HG03469 (cell line): ENCODE data around the gene MYT1.

Source experiments
- ATAC-seq: cut with Tn5 transposase; IDR thresholded peaks from one replicate; pipeline ENCODE4 v1.9.1; 2021; ENCODE audit warnings: mild to moderate bottlenecking, moderate library complexity, moderate number of reproducible peaks; ENCODE audit not compliant: unreplicated experiment

MYT1 gene

GRCh38 chr20:64139199-64140060 lies 24.8 kb upstream of the MYT1 start:
- ATAC-seq = no peak

DNA sequence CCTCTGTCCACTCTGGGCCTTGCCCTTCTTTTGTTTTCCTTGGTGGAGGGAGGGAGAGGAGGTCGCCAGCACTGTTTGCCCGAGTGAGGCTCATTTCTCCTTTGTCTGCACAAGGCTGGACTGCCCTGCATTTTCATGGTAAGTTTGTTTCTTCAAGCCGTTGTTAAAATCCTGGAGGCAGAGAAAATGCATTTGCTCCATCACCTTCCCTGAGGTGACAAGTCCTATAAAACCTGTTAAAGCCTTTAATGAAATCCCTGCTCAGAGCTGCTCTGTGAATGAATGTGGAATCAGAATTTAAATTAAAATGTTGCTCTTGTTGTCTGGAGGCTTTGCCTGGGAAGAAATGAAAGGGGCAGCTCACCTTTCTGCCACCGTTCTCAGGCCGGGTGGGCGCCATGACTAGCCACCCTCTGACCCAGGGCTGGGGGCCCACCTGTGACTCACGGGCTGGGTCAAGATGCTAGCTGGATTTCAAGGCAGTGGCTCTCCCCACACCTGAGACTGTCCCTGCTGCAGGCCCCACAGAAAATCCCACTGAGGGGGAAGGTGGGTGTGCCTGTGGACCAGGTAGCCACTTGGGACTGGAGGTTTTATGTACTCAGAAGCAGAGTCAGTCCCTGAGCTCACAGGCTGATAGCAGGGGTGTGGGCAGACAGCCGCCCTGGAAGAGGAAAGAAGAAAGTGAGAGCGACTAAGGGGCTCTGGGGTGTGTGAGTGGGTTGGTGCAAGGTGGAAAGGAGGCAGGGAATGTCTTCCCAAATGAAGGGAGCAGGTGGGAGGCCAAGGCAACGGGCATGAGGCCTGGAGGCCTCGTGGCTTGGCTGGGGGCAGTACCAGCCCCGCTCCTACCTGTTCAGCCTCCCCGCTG lies 24.0 kb upstream of the MYT1 start:
- ATAC-seq = no peak

DNA sequence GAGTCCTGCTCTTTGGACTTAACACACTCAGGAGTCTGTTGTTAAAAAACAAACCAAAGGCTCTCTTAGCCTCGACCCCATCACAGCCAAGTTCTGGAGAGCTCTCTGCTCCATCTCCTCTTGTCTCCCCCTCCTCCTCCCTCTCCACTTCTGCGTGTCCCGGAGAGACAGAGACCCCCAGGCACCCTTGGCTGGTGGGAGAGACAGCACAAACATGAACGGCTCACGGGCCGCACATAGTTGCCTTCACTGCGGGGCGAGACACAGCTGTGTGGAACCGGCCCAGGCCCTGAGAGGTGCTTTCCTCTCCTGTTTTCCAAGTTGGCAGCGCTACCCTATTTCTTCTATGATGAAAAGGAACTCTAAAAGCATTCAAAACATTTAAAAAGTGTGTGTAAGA lies 23.3 kb upstream of the MYT1 start:
- no peak for ATAC-seq

DNA sequence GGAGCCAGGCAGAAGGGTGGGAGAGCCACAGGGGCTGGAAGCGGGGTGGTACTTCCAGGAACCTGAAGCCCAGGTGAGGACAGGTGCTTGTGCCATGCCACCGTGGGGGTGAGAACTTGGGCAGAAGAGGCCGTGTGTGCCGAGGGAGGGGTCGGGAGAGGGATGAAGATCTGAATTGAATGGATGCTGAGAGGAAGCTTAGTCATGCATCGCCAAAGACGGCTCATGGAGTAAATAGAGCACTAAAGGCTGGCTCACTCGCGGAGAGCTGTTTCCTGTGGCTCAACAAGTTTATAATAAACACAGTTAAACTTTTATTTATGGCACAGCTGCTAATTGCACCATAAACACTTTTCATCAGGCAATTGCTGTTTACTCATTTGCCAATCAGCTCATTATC lies 21.7 kb upstream of the MYT1 start:
- ATAC-seq = no peak

DNA sequence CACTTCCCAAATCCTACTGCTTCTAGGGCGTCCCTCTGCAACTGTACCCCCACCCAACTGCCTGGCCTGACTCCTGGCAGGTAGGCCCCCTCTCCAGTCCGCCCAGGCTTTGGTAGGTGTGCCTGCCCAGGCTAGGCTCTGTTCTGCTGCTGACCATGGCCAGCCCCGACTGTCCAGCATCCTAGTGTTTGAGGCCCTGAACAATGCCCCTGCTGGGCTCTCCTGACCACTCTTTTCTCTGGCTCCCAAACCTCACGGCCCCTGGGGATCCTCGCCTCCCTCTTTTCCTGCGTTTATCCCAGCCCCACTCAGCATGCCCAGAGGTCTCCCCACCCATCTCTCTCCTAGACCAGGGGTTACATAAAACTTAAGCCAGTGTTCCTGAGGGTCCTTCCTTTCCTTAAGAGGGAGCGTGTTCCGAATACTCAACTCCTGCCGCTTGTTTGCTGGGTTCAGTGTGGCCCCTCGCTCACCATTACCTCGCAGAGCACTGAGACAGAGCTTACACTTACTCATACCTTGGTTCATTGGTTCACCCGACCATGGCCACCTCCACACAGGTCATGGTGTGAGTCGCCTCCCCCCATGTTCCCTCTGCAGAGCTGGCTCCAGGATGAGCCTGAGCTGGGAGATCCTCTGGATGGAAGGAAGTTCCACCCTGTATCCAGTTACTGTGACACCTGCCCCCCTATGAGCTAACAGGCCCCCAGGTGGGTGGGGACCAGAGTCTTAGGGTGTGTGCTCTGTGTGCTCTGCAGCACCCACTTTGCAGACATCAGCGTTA lies 21.0 kb upstream of the MYT1 start:
- ATAC-seq = no peak

DNA sequence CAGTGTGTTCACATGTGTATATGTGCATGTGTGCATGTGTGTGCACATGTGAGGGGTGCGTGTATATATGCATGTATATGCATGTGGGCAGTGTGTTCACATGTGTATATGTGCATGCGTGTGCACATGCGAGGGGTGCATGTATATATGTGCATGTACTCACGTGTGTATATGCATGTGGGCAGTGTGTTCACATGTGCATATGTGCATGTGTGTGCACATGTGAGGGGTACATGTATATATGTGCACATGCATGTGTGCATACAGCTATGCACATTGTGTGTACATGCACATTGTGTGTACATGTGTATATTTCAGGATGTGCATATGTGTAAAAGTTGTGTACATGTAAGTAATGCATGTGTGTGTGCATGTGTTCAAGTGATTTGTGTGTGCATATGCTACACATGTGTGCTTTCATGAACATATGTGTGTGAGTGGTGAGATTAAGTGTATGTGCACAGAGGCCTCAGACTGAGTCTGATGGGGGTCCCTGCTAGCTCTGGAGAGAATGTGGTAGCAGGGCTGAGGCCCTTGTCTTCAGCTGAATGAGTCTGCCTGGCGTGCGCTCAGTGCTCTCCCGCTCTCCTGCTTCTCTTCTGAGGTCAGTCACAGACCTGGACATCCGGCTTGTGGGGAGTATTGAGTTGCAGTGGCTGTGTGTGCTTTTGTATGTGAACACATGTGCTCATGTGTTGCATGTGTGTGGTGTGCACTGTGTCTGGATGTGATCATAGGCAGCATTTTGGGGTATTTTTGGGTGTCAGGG lies 19.9 kb upstream of the MYT1 start:
- no peak for ATAC-seq

GRCh38 chr20:64145458-64146300 lies 18.6 kb upstream of the MYT1 start:
- no peak for ATAC-seq

- no peak for ATAC-seq
These were observed 17.8 kb upstream of the MYT1 start for GRCh38 chr20:64146301-64146935.

GRCh38 chr20:64146936-64147477 lies 17.2 kb upstream of the MYT1 start:
- no peak for ATAC-seq

DNA sequence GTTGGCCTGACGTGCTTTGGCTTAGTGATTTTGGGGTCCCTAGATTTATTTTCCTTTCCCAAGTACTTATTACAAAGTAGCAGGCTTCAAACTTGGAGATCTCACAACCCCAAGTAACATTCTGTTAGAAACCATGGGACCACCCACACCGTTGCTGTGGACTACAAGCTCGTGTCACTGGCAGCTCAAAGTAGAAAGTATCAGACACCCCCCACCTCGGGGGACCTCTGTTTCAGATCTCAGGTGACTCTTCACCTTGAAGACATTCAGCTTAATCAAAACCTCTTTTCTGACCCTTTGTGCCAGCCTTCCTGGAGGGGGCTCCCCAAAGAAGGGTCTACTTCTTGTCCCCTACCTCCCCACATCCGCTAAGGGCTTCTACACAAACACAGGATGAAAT lies 15.7 kb upstream of the MYT1 start:
- no peak for ATAC-seq

- ATAC-seq = no peak
These were observed 15.1 kb upstream of the MYT1 start for GRCh38 chr20:64149141-64149540.

DNA sequence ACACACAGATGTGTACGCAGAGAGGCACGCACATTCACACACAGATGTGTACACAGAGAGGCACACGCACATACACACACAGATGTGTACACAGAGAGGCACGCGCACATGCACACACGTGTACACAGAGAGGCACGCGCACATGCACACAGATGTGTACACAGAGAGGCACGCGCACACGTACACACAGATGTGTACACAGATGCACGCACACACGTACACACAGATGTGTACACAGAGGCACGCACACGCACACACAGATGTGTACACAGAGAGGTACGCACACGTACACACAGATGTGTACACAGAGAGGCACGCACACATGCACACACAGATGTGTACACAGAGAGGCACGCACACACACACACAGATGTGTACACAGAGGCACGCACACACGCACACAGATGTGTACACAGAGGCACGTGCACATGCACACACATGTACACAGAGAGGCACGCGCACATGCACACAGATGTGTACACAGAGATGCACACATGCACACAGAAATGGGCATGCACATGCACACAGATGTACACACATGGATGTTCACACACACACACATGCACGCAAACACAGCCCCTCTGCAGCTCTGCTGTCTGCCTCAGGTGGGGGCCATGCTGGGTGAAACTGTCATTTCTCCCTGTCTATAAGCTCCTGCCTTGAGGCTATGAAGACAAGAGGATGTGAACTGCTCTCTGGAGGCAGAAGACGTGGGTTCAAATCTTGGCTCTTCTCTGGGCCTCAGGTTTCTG lies 14.3 kb upstream of the MYT1 start:
- no peak for ATAC-seq

GRCh38 chr20:64150756-64151632 lies 13.3 kb upstream of the MYT1 start:
- ATAC-seq = no peak

DNA sequence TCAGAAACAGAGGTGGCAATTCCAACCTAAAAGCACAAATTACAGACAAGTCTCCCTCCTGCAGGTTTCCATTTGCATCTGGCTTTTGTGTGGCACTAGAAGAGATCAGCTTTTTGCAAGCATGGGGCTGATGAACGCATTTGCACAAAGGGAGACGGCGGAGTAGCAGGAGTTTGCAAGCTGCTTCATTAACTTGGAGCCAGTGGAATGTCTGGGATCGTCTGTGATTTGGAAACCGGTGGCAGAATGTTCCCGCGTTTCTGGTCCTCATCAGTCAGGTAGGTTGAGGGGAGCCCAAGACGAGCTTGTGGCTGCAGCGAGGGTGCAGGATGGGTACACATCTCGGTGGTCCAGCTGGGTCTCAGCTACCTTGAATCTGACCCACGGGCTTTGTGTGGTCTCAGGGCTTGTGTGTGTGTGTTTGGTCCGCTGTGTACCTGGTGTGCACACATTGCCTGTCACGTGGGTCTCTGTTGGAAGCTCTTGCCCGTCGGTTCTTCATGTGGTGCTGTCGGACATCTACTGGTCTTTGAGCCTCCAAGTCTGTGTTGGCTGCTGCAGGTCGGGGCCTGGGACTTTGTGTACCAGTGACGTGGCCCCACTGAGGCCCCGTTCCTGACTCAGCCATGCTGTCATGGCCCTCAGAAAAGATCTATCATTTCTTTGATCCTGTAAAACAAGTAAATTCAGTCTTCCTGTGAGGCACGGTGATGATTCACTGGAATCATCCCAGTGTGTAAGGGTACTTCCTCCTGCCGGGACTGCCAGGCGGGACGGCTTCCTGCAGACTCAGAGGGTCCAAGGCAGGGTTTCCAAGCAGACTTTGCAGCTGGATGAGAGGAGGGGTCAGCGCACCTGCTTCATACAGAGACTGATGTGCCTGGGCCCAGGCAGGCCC lies 12.4 kb upstream of the MYT1 start:
- no peak for ATAC-seq

GRCh38 chr20:64152906-64153305 lies 11.3 kb upstream of the MYT1 start:
- no peak for ATAC-seq

DNA sequence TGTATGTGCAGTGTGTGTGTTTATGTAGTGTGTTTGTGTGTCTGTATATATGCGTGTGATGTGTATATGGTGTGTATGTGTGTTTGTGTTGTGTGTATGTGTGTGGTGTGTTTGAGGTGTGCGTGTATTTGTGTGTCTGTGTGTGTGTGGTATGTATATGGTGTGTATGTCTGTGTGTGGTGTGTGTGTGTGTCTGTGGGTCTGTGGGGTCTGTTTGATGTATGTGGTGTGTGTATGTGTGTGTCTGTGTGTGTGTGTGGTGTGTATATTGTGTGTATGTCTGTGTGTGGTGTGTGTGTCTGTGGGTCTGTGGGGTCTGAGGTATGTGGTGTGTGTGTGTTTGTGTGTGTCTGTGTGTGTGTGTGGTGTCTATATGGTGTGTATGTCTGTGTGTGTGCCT lies 10.8 kb upstream of the MYT1 start:
- no peak for ATAC-seq
